Astrocyte (in vitro differentiated cells and primary cell): ENCODE data around the gene NIT2. TPM values are rescaled to one million over a fixed set of nuclear protein-coding genes. Genes with fewer than 3 reads are reported as not detected.

Experiments
- DNase-seq: peaks from one replicate; pipeline ENCODE4 v3.0.0-alpha.2; 2010; ENCODE audit warnings: low read depth
- FAIRE-seq: peaks from 2 replicates; lab custom pipeline; 2011; peaks lifted over from hg19 to GRCh38; lab: Jason Lieb, UNC
- H2AFZ ChIP-seq: 2 replicates; pipeline ENCODE4 v1.6.0; 2012; ENCODE audit warnings: low read depth, low read length, inconsistent platforms
- H3K27ac ChIP-seq: 2 replicates; pipeline ENCODE4 v1.5.1; 2011; ENCODE audit warnings: low read depth, low read length, inconsistent platforms
- H3K27me3 ChIP-seq: 2 replicates; pipeline ENCODE4 v1.6.0; 2011; ENCODE audit warnings: low read length, inconsistent platforms; ENCODE audit not compliant: insufficient read depth
- H3K36me3 ChIP-seq: 2 replicates; pipeline ENCODE4 v1.5.1; 2011; ENCODE audit warnings: low read length, inconsistent platforms; ENCODE audit not compliant: insufficient read depth
- H3K4me1 ChIP-seq: 2 replicates; pipeline ENCODE4 v1.5.1; 2011; ENCODE audit warnings: low read length, inconsistent platforms; ENCODE audit not compliant: insufficient read depth
- H3K4me2 ChIP-seq: 2 replicates; pipeline ENCODE4 v1.6.0; 2012; ENCODE audit warnings: low read length, inconsistent platforms
- H3K4me3 ChIP-seq: 2 replicates; pipeline ENCODE4 v1.5.1; 2011; ENCODE audit warnings: low read depth, mild to moderate bottlenecking, low read length, inconsistent platforms; ENCODE audit not compliant: insufficient read depth
- H3K79me2 ChIP-seq: 2 replicates; pipeline ENCODE4 v1.6.0; 2012; ENCODE audit warnings: mild to moderate bottlenecking, low read length, inconsistent platforms; ENCODE audit not compliant: insufficient read depth
- H3K9ac ChIP-seq: 2 replicates; pipeline ENCODE4 v1.6.0; 2012; ENCODE audit warnings: mild to moderate bottlenecking, low read length, inconsistent platforms
- H3K9me3 ChIP-seq: 2 replicates; pipeline ENCODE4 v1.5.1; 2012; ENCODE audit warnings: low read depth, mild to moderate bottlenecking, low read length, inconsistent platforms; ENCODE audit not compliant: insufficient read depth
- H4K20me1 ChIP-seq: 2 replicates; pipeline ENCODE4 v1.6.0; 2012; ENCODE audit warnings: low read length, inconsistent platforms; ENCODE audit not compliant: insufficient read depth
- H3K27ac Mint-ChIP-seq: one replicate; pipeline ENCODE4 v1.8.0; 2021; ENCODE audit warnings: mild to moderate bottlenecking, mixed read lengths; ENCODE audit not compliant: unreplicated experiment
- H3K27me3 Mint-ChIP-seq: one replicate; pipeline ENCODE4 v1.8.0; 2021; ENCODE audit warnings: low read depth, mixed read lengths; ENCODE audit not compliant: unreplicated experiment
- H3K36me3 Mint-ChIP-seq: one replicate; pipeline ENCODE4 v1.8.0; 2021; ENCODE audit warnings: low read depth, mixed read lengths; ENCODE audit not compliant: unreplicated experiment
- H3K4me1 Mint-ChIP-seq: one replicate; pipeline ENCODE4 v1.8.0; 2021; ENCODE audit warnings: low read depth, mixed read lengths; ENCODE audit not compliant: unreplicated experiment
- H3K4me3 Mint-ChIP-seq: one replicate; pipeline ENCODE4 v1.8.0; 2021; ENCODE audit warnings: mild to moderate bottlenecking, moderate library complexity, mixed read lengths; ENCODE audit not compliant: unreplicated experiment
- H3K9me3 Mint-ChIP-seq: one replicate; pipeline ENCODE4 v1.8.0; 2021; ENCODE audit warnings: mild to moderate bottlenecking, mixed read lengths; ENCODE audit not compliant: unreplicated experiment
- CTCF ChIP-seq: IDR thresholded peaks from 2 replicates; pipeline ENCODE4 v1.5.1; 2011; ENCODE audit warnings: low read depth, mild to moderate bottlenecking, inconsistent platforms, low read length, moderate library complexity; ENCODE audit not compliant: insufficient read depth
- EZH2 ChIP-seq: IDR thresholded peaks from 2 replicates; pipeline ENCODE4 v1.6.1; 2012; ENCODE audit warnings: mild to moderate bottlenecking, low read length, inconsistent platforms; ENCODE audit not compliant: insufficient read depth
- total RNA-seq: library from RNA; stranded (reverse); gene quantifications from 2 replicates; pipeline ENCODE4 v1.2.1, GENCODE V29; 2021

Gene NIT2
- total RNA-seq, 1 donor from 2014 or later = 47.7 TPM

- no peaks in the 10 kb centered on the region for H4K20me1 ChIP-seq
- Mint-ChIP-seq H3K27ac (no peak overlapping the region), H3K27me3 (no peaks in the 10 kb centered on the region), H3K9me3 (no peaks in the 10 kb centered on the region), H3K36me3 (peaks cover 15% of the 10 kb centered on the region), H3K4me3 (no peak overlapping the region), H3K4me1 (peaks cover 7% of the 10 kb centered on the region)
- no peak for TF ChIP-seq CTCF
- TF ChIP-seq EZH2 = no peak
- no peak overlapping the region for H3K4me3 ChIP-seq
- H3K27ac ChIP-seq = no peak overlapping the region
- H3K4me1 ChIP-seq = peaks cover 5% of the 10 kb centered on the region
- no peak overlapping the region for H3K9ac ChIP-seq
- no peak overlapping the region for H3K4me2 ChIP-seq
- FAIRE-seq = peak; percentile 58
- DNase-seq = no peak
- H3K9me3 ChIP-seq = no peaks in the 10 kb centered on the region
- H3K79me2 ChIP-seq = no peaks in the 10 kb centered on the region
- peaks cover 30% of the 10 kb centered on the region for H3K36me3 ChIP-seq
- H3K27me3 ChIP-seq = no peaks in the 10 kb centered on the region
- H2AFZ ChIP-seq = no peak overlapping the region
Observed at GRCh38 chr3:100299016-100299415, 35.5 kb upstream of the NIT2 start.

- H3K27ac Mint-ChIP-seq = no peak overlapping the region
- H3K9me3 ChIP-seq = no peaks in the 10 kb centered on the region
- H3K9me3 Mint-ChIP-seq = no peaks in the 10 kb centered on the region
- TF ChIP-seq CTCF (no peak), EZH2 (no peak)
- no peak overlapping the region for H3K4me3 Mint-ChIP-seq
- DNase-seq = no peak
- no peak overlapping the region for H3K27ac ChIP-seq
- FAIRE-seq = no peak
- no peaks in the 10 kb centered on the region for H3K4me1 ChIP-seq
- H3K36me3 Mint-ChIP-seq = peaks cover 6% of the 10 kb centered on the region
- no peak overlapping the region for H3K9ac ChIP-seq
- H3K27me3 Mint-ChIP-seq = no peaks in the 10 kb centered on the region
- no peaks in the 10 kb centered on the region for H4K20me1 ChIP-seq
- no peaks in the 10 kb centered on the region for H3K79me2 ChIP-seq
- H3K27me3 ChIP-seq = no peaks in the 10 kb centered on the region
- H3K4me3 ChIP-seq = no peak overlapping the region
- peaks cover 40% of the 10 kb centered on the region for H3K36me3 ChIP-seq
- no peak overlapping the region for H3K4me2 ChIP-seq
- no peak overlapping the region for H2AFZ ChIP-seq
- H3K4me1 Mint-ChIP-seq = peaks cover 4% of the 10 kb centered on the region
Observed at GRCh38 chr3:100306695-100307094, 27.9 kb upstream of the NIT2 start.

- H3K4me1 ChIP-seq = no peaks in the 10 kb centered on the region
- H3K79me2 ChIP-seq = no peaks in the 10 kb centered on the region
- H3K4me1 Mint-ChIP-seq = peaks cover 5% of the 10 kb centered on the region
- H3K27ac ChIP-seq = no peak overlapping the region
- no peak overlapping the region for H3K9ac ChIP-seq
- no peak overlapping the region for H3K4me3 Mint-ChIP-seq
- peak overlapping the region; percentile 8 for H3K27ac Mint-ChIP-seq
- H3K36me3 ChIP-seq = peaks cover 37% of the 10 kb centered on the region
- peaks cover 4% of the 10 kb centered on the region for H3K36me3 Mint-ChIP-seq
- no peaks in the 10 kb centered on the region for H3K27me3 ChIP-seq
- H3K4me3 ChIP-seq = no peak overlapping the region
- H4K20me1 ChIP-seq = no peaks in the 10 kb centered on the region
- no peak for DNase-seq
- H3K4me2 ChIP-seq = no peak overlapping the region
- H3K27me3 Mint-ChIP-seq = no peaks in the 10 kb centered on the region
- H3K9me3 ChIP-seq = no peaks in the 10 kb centered on the region
- H3K9me3 Mint-ChIP-seq = no peaks in the 10 kb centered on the region
- TF ChIP-seq CTCF = no peak
- TF ChIP-seq EZH2 = no peak
- FAIRE-seq = no peak
- H2AFZ ChIP-seq = no peak overlapping the region
Observed at GRCh38 chr3:100310355-100310965, 24.1 kb upstream of the NIT2 start.
